Loucy (cell line): ENCODE measurements around the gene JOSD1.

Source experiments
- H2AFZ ChIP-seq: fragments of 200-600 bp; sonication (generic); 2 replicates; pipeline ENCODE4 v1.6.0; 2016; ENCODE audit warnings: antibody characterized with exemption, mild to moderate bottlenecking, low read length, moderate library complexity
- H3F3A ChIP-seq: fragments of 200-600 bp; 2 replicates; pipeline ENCODE4 v1.6.0; 2016; ENCODE audit warnings: antibody characterized with exemption, low read depth, mild to moderate bottlenecking
- H3K27me3 ChIP-seq: fragments of 200-600 bp; sonication (generic); 2 replicates; pipeline ENCODE4 v1.6.1; 2014; ENCODE audit warnings: low read length, mild to moderate bottlenecking; ENCODE audit not compliant: insufficient read depth, poor library complexity, severe bottlenecking
- H3K36me3 ChIP-seq: fragments of 200-600 bp; sonication (generic); 2 replicates; pipeline ENCODE4 v1.6.1; 2016; ENCODE audit warnings: low read length; ENCODE audit not compliant: insufficient read depth
- H3K4me1 ChIP-seq: fragments of 200-600 bp; sonication (generic); 2 replicates; pipeline ENCODE4 v1.5.1; 2014; ENCODE audit warnings: low read length, mild to moderate bottlenecking; ENCODE audit not compliant: insufficient read depth, poor library complexity, severe bottlenecking
- H3K4me2 ChIP-seq: fragments of 200-600 bp; sonication (generic); 2 replicates; pipeline ENCODE4 v1.6.0; 2014; ENCODE audit warnings: antibody characterized with exemption, low read length, low read depth, mild to moderate bottlenecking; ENCODE audit not compliant: poor library complexity, severe bottlenecking
- H3K4me3 ChIP-seq: fragments of 200-600 bp; sonication (generic); 2 replicates; pipeline ENCODE4 v1.5.1; 2014; ENCODE audit warnings: low read length, mild to moderate bottlenecking, mixed read lengths; ENCODE audit not compliant: poor library complexity, severe bottlenecking
- H3K79me2 ChIP-seq: fragments of 200-600 bp; sonication (generic); 2 replicates; pipeline ENCODE4 v1.6.1; 2014; ENCODE audit warnings: low read length; ENCODE audit not compliant: insufficient read depth
- H3K9ac ChIP-seq: fragments of 200-600 bp; sonication (generic); 2 replicates; pipeline ENCODE4 v1.6.0; 2014; ENCODE audit warnings: mild to moderate bottlenecking, low read depth, low read length, moderate library complexity; ENCODE audit not compliant: poor library complexity, severe bottlenecking
- H3K9me2 ChIP-seq: fragments of 200-600 bp; sonication (generic); replicated peaks from 2 replicates; pipeline ENCODE4 v1.6.1; 2016; ENCODE audit warnings: low read depth, low read length, mixed read lengths
- H3K9me3 ChIP-seq: fragments of 200-600 bp; sonication (generic); 2 replicates; pipeline ENCODE4 v1.6.1; 2014; ENCODE audit warnings: mild to moderate bottlenecking, antibody characterized with exemption, low read length, low read depth; ENCODE audit not compliant: insufficient read depth
- H4K20me1 ChIP-seq: fragments of 200-600 bp; sonication (generic); 2 replicates; pipeline ENCODE4 v1.6.0; 2014; ENCODE audit warnings: antibody characterized with exemption, low read length, mild to moderate bottlenecking; ENCODE audit not compliant: insufficient read depth, poor library complexity, severe bottlenecking
- EZH2phosphoT487 ChIP-seq: fragments of 200-600 bp; IDR thresholded peaks from 2 replicates; pipeline ENCODE4 v1.6.1; 2018; ENCODE audit warnings: antibody characterized with exemption, mild to moderate bottlenecking, moderate library complexity, borderline replicate concordance
- TF ChIP-seq, protein P1 (sequence below): fragments of 200-600 bp; sonication (generic); conservative IDR thresholded peaks from 2 replicates; pipeline ENCODE4 v1.5.1; 2014; ENCODE audit warnings: mild to moderate bottlenecking, antibody characterized with exemption, low read length

Gene JOSD1

DNA sequence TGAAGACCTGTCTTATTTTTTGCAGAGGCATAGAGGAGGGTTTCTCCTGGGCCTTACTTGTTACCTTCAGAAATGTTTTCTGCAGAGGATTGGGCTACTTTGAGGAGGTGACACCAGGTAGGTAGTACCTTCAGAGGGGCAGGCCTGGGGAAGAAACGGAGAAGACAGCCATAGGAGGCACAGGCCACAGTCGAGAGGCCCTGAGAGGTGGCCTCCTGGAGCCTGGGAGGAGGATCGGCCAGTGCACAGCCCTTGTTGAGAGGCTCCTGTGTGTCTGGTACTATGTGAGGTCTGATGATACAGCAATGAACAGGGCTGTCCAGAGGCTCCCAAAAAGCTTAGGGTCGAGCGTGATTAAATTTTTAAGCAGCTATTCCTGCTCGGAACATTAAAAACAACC is 16.5 kb upstream of the JOSD1 start:
- peaks cover 58% of the 10 kb centered on the region; the same call in 1 of the 2 replicates for H3K36me3 ChIP-seq
- peaks cover 42% of the 10 kb centered on the region for H3K79me2 ChIP-seq

DNA sequence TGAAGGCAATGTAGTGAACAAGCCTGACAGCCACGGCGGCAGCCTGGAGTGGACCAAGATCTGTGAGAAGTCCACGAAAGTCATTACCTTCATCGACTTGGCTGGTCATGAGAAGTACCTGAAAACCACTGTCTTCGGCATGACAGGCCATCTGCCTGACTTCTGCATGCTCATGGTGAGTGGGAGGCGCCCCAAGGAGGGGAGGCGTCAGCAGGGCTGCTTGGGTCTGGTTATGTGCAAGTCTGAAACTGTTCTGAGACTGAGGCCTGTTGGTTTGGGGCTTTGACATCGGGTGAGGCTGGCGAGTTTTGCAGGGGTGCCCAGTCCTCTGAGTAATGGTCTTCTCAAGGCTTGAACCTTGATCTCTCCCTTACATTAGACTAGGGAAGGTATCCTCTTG is 16.1 kb upstream of the JOSD1 start:
- Histone ChIP-seq H3K79me2 (peaks cover 46% of the 10 kb centered on the region), H3K9me2 (no peaks in the 10 kb centered on the region), H3K36me3 (peaks cover 53% of the 10 kb centered on the region; the same call in 1 of the 2 replicates), H3K27me3 (no peaks in the 10 kb centered on the region), H3K4me2 (no peak overlapping the region), H3K9me3 (no peaks in the 10 kb centered on the region), H3F3A (no peaks in the 10 kb centered on the region), H2AFZ (no peak overlapping the region), H4K20me1 (peaks cover 36% of the 10 kb centered on the region), H3K4me3 (no peak overlapping the region), H3K9ac (no peak overlapping the region), H3K4me1 (peaks cover 31% of the 10 kb centered on the region)
- TF ChIP-seq EZH2phosphoT487 = no peak
- TF ChIP-seq, protein P1, sequence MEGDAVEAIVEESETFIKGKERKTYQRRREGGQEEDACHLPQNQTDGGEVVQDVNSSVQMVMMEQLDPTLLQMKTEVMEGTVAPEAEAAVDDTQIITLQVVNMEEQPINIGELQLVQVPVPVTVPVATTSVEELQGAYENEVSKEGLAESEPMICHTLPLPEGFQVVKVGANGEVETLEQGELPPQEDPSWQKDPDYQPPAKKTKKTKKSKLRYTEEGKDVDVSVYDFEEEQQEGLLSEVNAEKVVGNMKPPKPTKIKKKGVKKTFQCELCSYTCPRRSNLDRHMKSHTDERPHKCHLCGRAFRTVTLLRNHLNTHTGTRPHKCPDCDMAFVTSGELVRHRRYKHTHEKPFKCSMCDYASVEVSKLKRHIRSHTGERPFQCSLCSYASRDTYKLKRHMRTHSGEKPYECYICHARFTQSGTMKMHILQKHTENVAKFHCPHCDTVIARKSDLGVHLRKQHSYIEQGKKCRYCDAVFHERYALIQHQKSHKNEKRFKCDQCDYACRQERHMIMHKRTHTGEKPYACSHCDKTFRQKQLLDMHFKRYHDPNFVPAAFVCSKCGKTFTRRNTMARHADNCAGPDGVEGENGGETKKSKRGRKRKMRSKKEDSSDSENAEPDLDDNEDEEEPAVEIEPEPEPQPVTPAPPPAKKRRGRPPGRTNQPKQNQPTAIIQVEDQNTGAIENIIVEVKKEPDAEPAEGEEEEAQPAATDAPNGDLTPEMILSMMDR = no peak

More for the DNA sequence above, 16.5 kb upstream of the JOSD1 start:
- Histone ChIP-seq H3K9ac (no peak overlapping the region), H3K9me2 (no peaks in the 10 kb centered on the region), H3K27me3 (no peaks in the 10 kb centered on the region), H3K4me2 (no peak overlapping the region), H4K20me1 (peaks cover 33% of the 10 kb centered on the region), H2AFZ (no peak overlapping the region), H3K4me3 (no peak overlapping the region), H3K4me1 (peaks cover 28% of the 10 kb centered on the region), H3F3A (no peaks in the 10 kb centered on the region), H3K9me3 (no peaks in the 10 kb centered on the region)
- TF ChIP-seq, protein P1 = no peak
- no peak for TF ChIP-seq EZH2phosphoT487

DNA sequence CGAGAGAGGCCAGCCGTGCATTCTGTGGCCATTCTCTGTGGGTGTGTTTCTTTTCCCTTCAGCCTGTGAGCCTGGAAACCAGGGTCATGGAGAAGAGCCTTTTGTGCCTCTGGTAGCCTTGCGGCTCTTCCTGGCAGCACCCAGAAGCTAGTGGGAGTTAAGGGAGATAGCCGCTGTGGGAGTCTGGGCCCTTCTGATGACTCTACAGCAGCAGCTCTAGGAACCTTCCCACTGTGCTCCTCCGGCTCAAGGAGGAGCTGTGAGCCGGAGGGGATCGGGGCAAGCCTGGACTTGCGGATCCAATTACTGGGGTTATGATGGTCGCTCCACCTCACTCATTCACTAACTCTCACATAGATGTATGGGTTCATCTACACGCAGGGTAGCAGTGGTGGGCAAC is 15.5 kb upstream of the JOSD1 start:
- peaks cover 38% of the 10 kb centered on the region for H4K20me1 ChIP-seq
- H2AFZ ChIP-seq = no peak overlapping the region
- no peak overlapping the region for H3K4me2 ChIP-seq
- no peaks in the 10 kb centered on the region for H3F3A ChIP-seq
- H3K9me2 ChIP-seq = no peaks in the 10 kb centered on the region
- no peak overlapping the region for H3K9ac ChIP-seq
- peaks cover 31% of the 10 kb centered on the region for H3K4me1 ChIP-seq
- peaks cover 48% of the 10 kb centered on the region; the same call in 1 of the 2 replicates for H3K36me3 ChIP-seq
- H3K27me3 ChIP-seq = no peaks in the 10 kb centered on the region
- TF ChIP-seq, protein P1 = no peak
- no peak for TF ChIP-seq EZH2phosphoT487
- no peak overlapping the region for H3K4me3 ChIP-seq
- peaks cover 52% of the 10 kb centered on the region for H3K79me2 ChIP-seq
- no peaks in the 10 kb centered on the region for H3K9me3 ChIP-seq
